ENCODE results near the gene SPOUT1. TPM values are rescaled to one million over a fixed set of nuclear protein-coding genes. Genes with fewer than 3 reads are reported as not detected.
A peak's percentile ranks its signal among the peaks of the same experiment; 100 is the strongest.

Gene SPOUT1
- total RNA-seq, 1 experiment from 2014 or later, result 70.4 TPM

- Histone ChIP-seq H3K36me3 (ENCODE audit: control insufficient read depth in 1 of 2, insufficient read depth in 2 of 2, low read length in 2 of 2) (peaks cover 21 to 22% of the 10 kb centered on the region in 2 experiments; a peak in 3 of 4 replicates), H2AFZ (ENCODE audit: low read depth, low read length, poor library complexity, severe bottlenecking) (no peak overlapping the region), H3K4me3 (replicated peaks in 1 of 2; ENCODE audit: low read depth in 1 of 2, low read length in 2 of 2) (peak overlapping the region; percentile 95 to 97), H3K4me1 (ENCODE audit: control insufficient read depth in 1 of 2, insufficient read depth in 2 of 2, low read length in 2 of 2) (peaks cover 11 to 17% of the 10 kb centered on the region in 2 experiments), H3K79me2 (ENCODE audit: insufficient read depth, low read length) (peaks cover 25% of the 10 kb centered on the region), H3K27ac (ENCODE audit: low read depth, low read length) (peak overlapping the region; percentile 78), H3K4me2 (ENCODE audit: low read length) (peak overlapping the region; percentile 90), H3K9me2 (ENCODE audit: insufficient read depth) (no peaks in the 10 kb centered on the region), H3K9ac (ENCODE audit: low read length) (peak overlapping the region; percentile 97), H3K27me3 (ENCODE audit: insufficient read depth, low read length) (no peaks in the 10 kb centered on the region), H4K20me1 (ENCODE audit: insufficient read depth) (0 out of 2 replicates have a peak, but pooled peaks cover 5% of the 10 kb centered on the region), H3K9me3 (ENCODE audit: control insufficient read depth in 1 of 2, insufficient read depth in 1 of 2, low read depth in 1 of 2, low read length in 2 of 2) (no peaks in the 10 kb centered on the region)
- no peak for DNase-seq (ENCODE audit: low read depth, low spot score)
- TSS peak; percentile 50 for BruUV-seq (replicated peaks)
- CTCF ChIA-PET, result interaction anchor here (2.4 kb wide), 1 partner anchor 11 kb away, joined by 23 read pairs; the partner anchor contains the start of gene ENDOG
- peak; percentile 7 for ATAC-seq
- RAD21 ChIA-PET (ENCODE audit: low non-redundant PET in 1 of 2, low total read pairs in 2 of 2, uncharacterized antibody in 2 of 2, unreplicated experiment in 2 of 2), result interaction anchor here in 1 of 2 experiments (1.0 kb wide), 1 partner anchor 11 kb away, joined by 4 read pairs; the partner anchor contains the start of gene ENDOG
- intact Hi-C loops (cut with micrococcal nuclease), result no loop called here
- TF ChIP-seq YY1 (IDR thresholded peaks at IDR 0.05; ENCODE audit: extremely low read depth, insufficient replicate concordance, low read depth, low read length), result no peak
- POLR2A ChIA-PET, result interaction anchor here (1.0 to 1.5 kb wide), 3 partner anchors 11 to 144 kb away, joined by 3 to 9 read pairs (median 5); partner anchors contain the start of gene ENDOG
These were observed 708 bp downstream of the SPOUT1 start for GRCh38 chr9:128828719-128829452.

DNA sequence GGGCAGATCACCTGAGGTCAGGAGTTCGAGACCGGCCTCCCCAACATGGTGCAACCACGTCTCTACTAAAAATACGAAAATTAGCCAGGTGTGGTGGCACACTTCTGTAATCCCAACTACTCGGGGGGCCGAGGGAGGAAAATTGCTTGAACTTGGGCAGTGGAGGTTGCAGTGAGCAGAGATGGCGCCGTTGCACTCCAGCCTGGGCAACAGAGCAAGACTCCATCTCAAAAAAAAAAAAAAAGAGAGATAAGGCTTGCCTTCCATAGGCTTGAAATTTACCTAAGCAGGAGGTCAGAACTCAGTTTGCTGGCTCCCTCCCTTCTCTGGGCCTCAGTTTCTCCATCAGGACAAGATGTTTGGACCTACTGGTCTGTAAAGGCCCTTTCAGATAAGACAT is 1.3 kb downstream of the SPOUT1 start:
- Histone ChIP-seq H3K9me3 (ENCODE audit: control insufficient read depth in 1 of 2, insufficient read depth in 1 of 2, low read depth in 1 of 2, low read length in 2 of 2) (no peaks in the 10 kb centered on the region), H3K79me2 (ENCODE audit: insufficient read depth, low read length) (peaks cover 25% of the 10 kb centered on the region), H2AFZ (ENCODE audit: low read depth, low read length, poor library complexity, severe bottlenecking) (no peak overlapping the region), H3K36me3 (ENCODE audit: control insufficient read depth in 1 of 2, insufficient read depth in 2 of 2, low read length in 2 of 2) (peaks cover 21 to 22% of the 10 kb centered on the region in 2 experiments; a peak in 3 of 4 replicates), H3K4me2 (ENCODE audit: low read length) (peak overlapping the region; percentile 90), H3K4me3 (replicated peaks in 1 of 2; ENCODE audit: low read depth in 1 of 2, low read length in 2 of 2) (peak overlapping the region; percentile 95 to 97), H3K9me2 (ENCODE audit: insufficient read depth) (no peaks in the 10 kb centered on the region), H3K4me1 (ENCODE audit: control insufficient read depth in 1 of 2, insufficient read depth in 2 of 2, low read length in 2 of 2) (peaks cover 11 to 17% of the 10 kb centered on the region in 2 experiments), H3K9ac (ENCODE audit: low read length) (0 out of 2 replicates have a peak overlapping the region, but pooled peaks have one; percentile 97), H4K20me1 (ENCODE audit: insufficient read depth) (0 out of 2 replicates have a peak, but pooled peaks cover 5% of the 10 kb centered on the region), H3K27me3 (ENCODE audit: insufficient read depth, low read length) (no peaks in the 10 kb centered on the region), H3K27ac (ENCODE audit: low read depth, low read length) (peak overlapping the region; percentile 78)
- TF ChIP-seq REST (IDR thresholded peaks at IDR 0.05; ENCODE audit: low read depth), result no peak
- TF ChIP-seq SIN3A (IDR thresholded peaks at IDR 0.05; ENCODE audit: low read depth), result no peak
- TF ChIP-seq RAD21 (IDR thresholded peaks at IDR 0.05; ENCODE audit: low read depth), result no peak
- no peak for TF ChIP-seq EGR1 (IDR thresholded peaks at IDR 0.05; ENCODE audit: low read depth)
- TF ChIP-seq POLR2A (IDR thresholded peaks at IDR 0.05; ENCODE audit: borderline replicate concordance, extremely low read depth, insufficient read depth, insufficient read length), result no peak
- TF ChIP-seq FOSL1 (IDR thresholded peaks at IDR 0.05; ENCODE audit: low read depth), result no peak
- ATAC-seq (no peak), DNase-seq (ENCODE audit: low read depth, low spot score) (no peak)
- RAD21 ChIA-PET (ENCODE audit: low non-redundant PET in 1 of 2, low total read pairs in 2 of 2, uncharacterized antibody in 2 of 2, unreplicated experiment in 2 of 2), result no interaction called here
- CTCF ChIA-PET, result interaction anchor here (1.0 kb wide), 1 partner anchor 10 kb away, joined by 3 read pairs; the partner anchor contains the start of gene ENDOG
- intact Hi-C loops (cut with micrococcal nuclease), result no loop called here
- POLR2A ChIA-PET, result interaction anchor here (1.2 kb wide), 1 partner anchor 50 kb away, joined by 3 read pairs; no protein-coding TSS in a partner anchor
- no TSS peak for BruUV-seq (replicated peaks)

All from HCT116 (cell line).